GM19455 (cell line): ENCODE data around the gene SUN2.

Source experiments
- ATAC-seq: cut with Tn5 transposase; IDR thresholded peaks from one replicate; pipeline ENCODE4 v1.9.1; 2021; ENCODE audit not compliant: unreplicated experiment

Gene SUN2

GRCh38 chr22:38777087-38777671, 21.4 kb upstream of the SUN2 start:
- ATAC-seq: no peak

DNA sequence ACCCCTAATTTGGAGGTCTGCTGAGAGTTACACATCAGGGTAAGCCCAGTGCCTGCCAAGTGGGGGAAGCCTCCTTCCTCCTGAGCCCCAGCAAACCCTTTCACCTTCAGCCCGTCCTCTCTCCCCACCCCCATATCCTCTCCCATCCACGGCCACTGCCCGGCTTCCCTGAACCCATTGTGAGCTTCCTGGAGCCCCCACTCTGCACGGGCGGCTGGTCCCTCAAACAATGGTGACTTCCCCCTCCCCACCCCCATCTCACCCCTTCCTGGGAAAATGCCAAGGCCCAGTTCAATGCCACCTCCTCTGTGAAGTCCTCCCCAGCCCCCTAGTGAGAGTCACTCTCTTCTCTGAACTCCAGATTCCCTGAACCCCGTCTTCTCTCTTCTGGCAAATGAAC, 20.3 kb upstream of the SUN2 start:
- ATAC-seq: no peak

GRCh38 chr22:38775656-38776055, 19.9 kb upstream of the SUN2 start:
- no peak for ATAC-seq

DNA sequence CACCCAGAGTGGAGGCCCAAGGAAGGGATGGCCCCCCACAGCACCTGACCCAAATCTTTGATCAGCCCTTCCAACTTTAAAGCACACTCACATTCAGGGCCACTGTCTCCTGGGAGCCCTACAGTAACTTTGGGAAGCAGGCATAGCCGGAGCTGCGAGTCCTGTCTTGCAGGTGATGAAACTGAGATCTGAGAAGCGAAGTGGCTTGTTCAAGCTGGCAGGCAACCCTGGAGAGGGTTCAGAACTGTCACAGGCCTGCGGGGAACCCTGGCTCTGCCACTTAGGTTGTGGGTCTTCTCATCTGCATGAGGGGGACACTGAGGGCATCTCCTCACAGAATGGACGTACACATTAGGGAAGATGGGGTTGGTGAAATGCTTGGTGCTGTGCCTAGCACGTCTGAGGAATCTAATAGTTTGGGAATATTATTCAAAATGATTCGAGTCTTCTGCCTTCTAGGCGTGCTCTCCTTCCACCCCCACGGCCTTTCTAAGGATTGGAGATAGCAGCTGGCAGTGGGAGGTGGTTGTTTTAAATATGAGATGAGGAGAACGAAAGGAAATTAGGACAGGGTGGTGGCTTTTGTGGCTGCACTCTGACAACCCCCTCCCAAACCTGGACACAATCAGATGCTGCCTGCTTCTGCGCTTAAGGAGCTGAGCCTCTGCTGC, 18.8 kb upstream of the SUN2 start:
- no peak for ATAC-seq

- no peak for ATAC-seq
Measured at GRCh38 chr22:38773363-38773946, 17.7 kb upstream of the SUN2 start.

DNA sequence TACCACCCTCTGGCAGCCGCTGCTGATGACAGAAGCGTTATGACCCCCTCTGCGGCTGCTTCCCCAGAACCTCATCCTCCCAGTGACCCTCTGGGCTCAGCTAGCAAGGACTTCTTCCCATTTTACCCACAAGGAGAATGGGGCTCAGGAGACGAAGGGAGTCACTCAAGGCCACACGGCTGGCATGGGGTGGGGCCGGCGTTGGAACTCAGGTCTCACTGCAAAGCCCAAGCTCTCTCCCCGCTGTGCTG, 16.8 kb upstream of the SUN2 start:
- no peak for ATAC-seq

DNA sequence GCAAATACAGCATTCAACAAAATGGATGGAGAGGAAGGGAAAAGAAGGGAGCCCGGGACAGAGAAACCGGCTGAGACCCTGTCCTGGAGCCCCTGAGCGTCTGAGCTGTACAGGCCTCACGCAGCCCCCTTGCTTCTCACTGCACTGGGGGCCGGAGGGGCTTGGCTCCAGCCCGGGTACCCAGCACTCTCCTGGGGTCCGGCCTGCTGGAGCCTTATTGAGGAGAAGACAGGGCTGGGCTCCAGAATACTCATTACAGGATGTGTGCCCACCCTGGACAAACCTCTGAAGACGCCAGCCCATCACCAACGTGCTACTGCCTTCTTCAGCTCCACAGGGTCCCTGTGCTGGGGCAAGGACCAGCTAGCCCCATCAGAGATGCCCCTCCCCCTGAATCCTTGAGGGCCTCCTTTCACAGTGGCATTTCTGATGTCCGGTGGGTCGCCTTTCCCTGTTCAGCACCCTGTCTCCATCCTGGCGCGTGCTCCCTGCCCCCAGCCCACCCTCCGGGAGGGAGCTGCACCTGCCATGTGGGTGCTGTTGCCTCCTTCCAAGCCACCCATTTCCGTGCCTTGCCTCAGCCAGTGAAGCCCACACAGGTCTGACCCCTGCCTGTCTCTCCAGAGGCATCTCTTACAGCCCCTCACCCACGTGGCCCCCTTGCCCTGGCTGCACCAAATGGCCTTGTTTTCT, 14.6 kb upstream of the SUN2 start:
- ATAC-seq: no peak

DNA sequence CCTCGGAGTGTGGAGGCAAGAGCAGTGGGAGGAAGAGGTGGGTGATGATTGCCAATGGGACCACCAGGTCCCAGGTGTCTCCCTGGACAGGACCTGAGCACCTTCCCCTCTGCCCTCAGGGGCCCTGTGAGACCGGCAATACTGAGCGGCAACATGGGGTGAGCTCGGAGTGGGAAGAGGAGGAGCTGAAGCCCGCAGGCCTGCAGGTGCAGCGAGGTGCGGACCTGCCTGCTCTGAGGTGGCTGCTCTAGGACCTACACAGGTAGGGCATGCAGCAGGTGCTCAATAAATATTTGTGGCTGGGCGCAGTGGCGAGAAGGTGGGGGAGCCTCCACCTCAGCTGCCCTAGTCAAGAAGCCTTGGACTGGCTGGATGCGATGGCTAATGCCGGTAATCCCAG, 12.2 kb upstream of the SUN2 start:
- ATAC-seq: no peak

GRCh38 chr22:38767313-38767712, 11.5 kb upstream of the SUN2 start:
- ATAC-seq: no peak

DNA sequence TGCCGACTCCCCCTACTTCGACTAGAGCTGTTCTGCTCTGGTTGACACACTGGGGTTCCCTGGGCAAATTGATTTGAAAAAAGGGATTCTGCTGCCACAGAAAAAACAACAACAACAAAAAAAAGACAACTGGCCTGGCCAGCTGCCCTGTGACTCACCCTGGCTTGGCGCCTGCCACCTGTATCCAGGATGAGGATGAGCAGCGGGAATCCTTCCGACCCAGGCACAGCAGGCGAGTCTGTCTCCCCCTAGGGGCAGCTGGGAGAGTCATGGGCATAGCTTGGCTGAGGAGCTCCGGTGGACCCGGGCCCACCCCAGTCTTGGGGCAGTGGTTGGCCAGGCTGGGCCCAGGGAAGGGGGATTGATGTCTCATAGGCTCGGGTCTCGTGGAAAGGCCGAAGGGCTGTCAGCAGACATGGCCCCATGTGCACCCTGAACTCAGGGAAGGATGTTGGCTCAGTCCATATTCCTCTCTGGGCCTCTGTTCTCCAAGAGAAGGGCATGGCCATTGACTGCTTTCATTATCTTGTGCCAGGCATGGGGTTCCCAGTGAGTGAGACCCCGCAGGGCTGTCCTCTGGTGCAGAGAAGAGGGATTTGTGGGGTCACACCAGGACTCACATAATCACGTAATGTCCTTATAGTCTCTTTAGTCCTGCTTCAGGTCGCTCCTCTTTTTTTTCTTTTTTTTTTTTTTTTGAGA, 10.4 kb upstream of the SUN2 start:
- no peak for ATAC-seq

- ATAC-seq: no peak
Measured at GRCh38 chr22:38762551-38762983, 6.8 kb upstream of the SUN2 start.

- no peak for ATAC-seq
Measured at GRCh38 chr22:38761202-38762162, 5.7 kb upstream of the SUN2 start.

GRCh38 chr22:38760477-38761201, 4.8 kb upstream of the SUN2 start:
- no peak for ATAC-seq

DNA sequence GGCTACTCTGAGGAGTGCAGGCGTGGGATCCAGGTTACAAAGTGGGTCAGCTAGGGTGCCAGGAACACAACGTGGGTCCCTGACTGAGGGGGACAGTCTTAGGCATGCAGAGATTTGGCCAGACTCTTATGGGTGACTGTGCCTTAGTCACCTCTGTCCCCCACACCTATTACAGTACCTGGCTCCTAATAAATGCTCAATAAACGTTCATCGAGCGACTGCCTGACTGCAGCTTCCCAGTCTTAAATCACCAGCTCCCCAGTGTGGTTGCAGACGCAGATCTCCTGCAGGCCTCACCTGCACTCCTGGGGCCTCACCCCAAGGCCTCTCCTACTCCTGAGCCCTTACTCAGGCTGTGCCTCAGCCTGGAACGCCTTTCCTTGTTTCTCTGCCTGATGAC, 3.2 kb upstream of the SUN2 start:
- no peak for ATAC-seq

GRCh38 chr22:38758276-38758945, 2.6 kb upstream of the SUN2 start:
- ATAC-seq: no peak

- no peak for ATAC-seq
Measured at GRCh38 chr22:38757464-38757757, 1.6 kb upstream of the SUN2 start.

DNA sequence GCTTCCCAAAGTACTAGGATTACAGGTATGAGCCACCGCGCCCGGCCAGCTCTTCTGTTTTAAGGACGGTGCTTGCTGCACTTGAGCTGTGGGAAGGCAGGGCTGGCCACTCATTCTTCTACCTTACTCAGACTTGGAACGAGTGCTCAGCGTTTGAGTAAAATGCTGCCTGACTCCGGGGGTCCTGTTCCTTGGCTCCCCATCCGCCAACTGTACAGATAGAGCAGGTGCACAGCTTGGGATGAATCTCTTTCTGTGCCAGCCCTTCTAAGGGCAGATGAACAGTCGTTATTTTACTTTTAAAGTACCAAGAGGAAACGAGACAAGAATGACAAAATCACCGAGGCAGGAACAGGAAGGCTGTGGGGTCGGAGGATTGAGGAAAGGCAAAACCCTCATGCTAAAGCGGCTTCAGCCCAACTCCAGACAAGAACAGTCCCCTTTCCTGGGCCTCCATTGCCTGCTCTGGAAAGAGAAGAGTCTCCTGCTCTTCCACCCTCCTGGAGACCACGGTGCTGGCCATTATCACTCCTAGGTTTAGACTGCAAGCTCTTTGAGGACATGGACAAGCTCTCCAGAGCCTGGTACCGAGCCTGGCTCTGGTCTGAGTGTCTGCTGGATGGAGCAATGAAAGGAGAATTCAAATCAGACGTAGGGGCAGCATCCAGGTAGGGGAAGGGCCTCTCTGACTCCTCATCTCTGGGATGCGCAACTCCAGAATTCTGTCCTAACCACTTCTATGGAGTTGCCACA, 1.1 kb upstream of the SUN2 start:
- ATAC-seq: no peak

DNA sequence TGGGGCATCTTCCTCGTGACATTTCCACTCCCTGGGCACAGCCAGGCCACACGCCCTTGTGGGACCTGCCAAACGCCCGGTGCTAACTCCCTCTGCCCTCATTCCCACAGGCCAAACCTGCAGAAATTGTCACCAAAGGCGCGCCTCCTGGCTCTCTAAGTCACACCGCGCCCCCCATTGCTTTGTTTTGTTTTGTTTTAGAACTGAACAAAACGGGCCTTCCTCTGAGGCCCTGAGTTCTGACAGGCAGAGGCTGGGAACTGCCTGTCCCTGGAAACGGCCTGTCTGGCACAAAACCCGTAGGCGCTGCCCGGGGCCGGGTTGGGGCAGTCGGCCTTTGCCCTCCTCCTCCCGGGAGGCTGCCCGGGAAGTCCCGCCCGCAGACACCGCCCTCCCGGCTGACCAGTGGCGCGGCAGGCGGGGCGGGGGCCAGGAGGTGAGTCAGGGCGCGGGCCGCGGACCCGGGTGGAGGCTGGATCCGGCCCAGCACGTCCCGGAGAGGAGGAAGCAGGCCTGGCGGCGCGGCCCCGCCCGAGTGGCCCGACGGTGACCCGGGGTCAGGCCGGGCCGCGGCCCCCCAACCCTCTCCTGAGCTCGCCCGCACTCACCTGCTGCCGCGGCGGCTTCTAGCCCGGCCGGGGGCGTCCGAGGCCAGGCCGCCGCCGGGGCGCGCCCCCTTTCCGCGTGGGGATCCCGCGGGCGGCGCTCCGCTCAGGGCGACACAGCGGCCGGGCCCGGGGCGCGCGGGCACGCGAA, 465 bp downstream of the SUN2 start:
- ATAC-seq: peak; percentile 21
